NCI-H69 (cell line): ENCODE measurements around the gene SETBP1.

Experiments
- DNase-seq: peaks from one replicate; lab custom pipeline; 2025; lab: John Stamatoyannopoulos, UW

SETBP1 gene

GRCh38 chr18:45110577-45111501 is 430.2 kb downstream of the SETBP1 start:
- no peak for DNase-seq

- no peak for DNase-seq
These were observed 430.8 kb downstream of the SETBP1 start for GRCh38 chr18:45111502-45111848.

GRCh38 chr18:45112682-45113081 is 432.0 kb downstream of the SETBP1 start:
- no peak for DNase-seq

- DNase-seq: no peak
These were observed 435.4 kb downstream of the SETBP1 start for GRCh38 chr18:45116116-45116515.
